Activated T-cell treated with anti-CD3 and anti-CD28 coated beads, Interleukin-2, amount 50 U/mL, for 24 hours (primary cell): Measurements from ENCODE around the gene SYT11.
"Not testable (repeated sequence)": the region's sequence is repeated elsewhere in the genome, so short reads cannot be mapped to it uniquely, and the experiment has no call there.

Experiments used
- DNase-seq: peaks from one replicate; pipeline ENCODE4 v3.0.0-alpha.2; 2020
- H3K27ac Mint-ChIP-seq: 2 replicates; pipeline ENCODE4 v1.8.0; 2020; ENCODE audit warnings: mild to moderate bottlenecking, mixed read lengths
- H3K27me3 Mint-ChIP-seq: 2 replicates; pipeline ENCODE4 v1.8.0; 2020; ENCODE audit warnings: mixed read lengths
- H3K36me3 Mint-ChIP-seq: 2 replicates; pipeline ENCODE4 v1.8.0; 2020; ENCODE audit warnings: low read depth, mixed read lengths
- H3K4me1 Mint-ChIP-seq: 2 replicates; pipeline ENCODE4 v1.8.0; 2020; ENCODE audit warnings: low read depth, mixed read lengths
- H3K4me3 Mint-ChIP-seq: 2 replicates; pipeline ENCODE4 v1.8.0; 2020; ENCODE audit warnings: mild to moderate bottlenecking, moderate library complexity, mixed read lengths
- H3K9me3 Mint-ChIP-seq: 2 replicates; pipeline ENCODE4 v1.8.0; 2020; ENCODE audit warnings: mixed read lengths

Gene SYT11

GRCh38 chr1:155880950-155881349 is 21.6 kb downstream of the SYT11 start:
- H3K27ac Mint-ChIP-seq, result no peak overlapping the region
- H3K9me3 Mint-ChIP-seq, result no peaks in the 10 kb centered on the region
- no peaks in the 10 kb centered on the region for H3K4me1 Mint-ChIP-seq
- no peak for DNase-seq
- peaks cover 2% of the 10 kb centered on the region for H3K36me3 Mint-ChIP-seq
- no peak overlapping the region for H3K4me3 Mint-ChIP-seq
- no peaks in the 10 kb centered on the region for H3K27me3 Mint-ChIP-seq

GRCh38 chr1:155882235-155882634 is 22.9 kb downstream of the SYT11 start:
- no peaks in the 10 kb centered on the region for H3K27me3 Mint-ChIP-seq
- no peaks in the 10 kb centered on the region for H3K4me1 Mint-ChIP-seq
- peaks cover 2% of the 10 kb centered on the region for H3K36me3 Mint-ChIP-seq
- no peak overlapping the region for H3K27ac Mint-ChIP-seq
- H3K4me3 Mint-ChIP-seq, result no peak overlapping the region
- no peaks in the 10 kb centered on the region for H3K9me3 Mint-ChIP-seq
- no peak for DNase-seq

GRCh38 chr1:155882766-155883165 is 23.4 kb downstream of the SYT11 start:
- Mint-ChIP-seq H3K4me3 (no peak overlapping the region), H3K27me3 (no peaks in the 10 kb centered on the region), H3K9me3 (no peaks in the 10 kb centered on the region), H3K27ac (no peak overlapping the region), H3K4me1 (no peaks in the 10 kb centered on the region), H3K36me3 (peaks cover 2% of the 10 kb centered on the region)
- DNase-seq, result no peak

GRCh38 chr1:155884031-155884960 is 24.9 kb downstream of the SYT11 start:
- H3K4me3 Mint-ChIP-seq, result no peak overlapping the region
- no peak overlapping the region for H3K27ac Mint-ChIP-seq
- no peaks in the 10 kb centered on the region for H3K4me1 Mint-ChIP-seq
- H3K9me3 Mint-ChIP-seq, result no peaks in the 10 kb centered on the region
- H3K27me3 Mint-ChIP-seq, result no peaks in the 10 kb centered on the region
- H3K36me3 Mint-ChIP-seq, result peaks cover 2% of the 10 kb centered on the region
- no peak for DNase-seq

- Mint-ChIP-seq H3K4me1 (no peaks in the 10 kb centered on the region), H3K4me3 (no peak overlapping the region), H3K9me3 (no peaks in the 10 kb centered on the region), H3K27me3 (no peaks in the 10 kb centered on the region), H3K36me3 (peaks cover 2% of the 10 kb centered on the region), H3K27ac (no peak overlapping the region)
- no peak for DNase-seq
Measured at GRCh38 chr1:155884982-155885381, 25.6 kb downstream of the SYT11 start.

GRCh38 chr1:155888481-155888880 is 29.1 kb downstream of the SYT11 start:
- Mint-ChIP-seq H3K4me3 (no peak overlapping the region), H3K4me1 (peaks cover 8% of the 10 kb centered on the region), H3K27me3 (no peaks in the 10 kb centered on the region), H3K36me3 (no peaks in the 10 kb centered on the region), H3K9me3 (no peaks in the 10 kb centered on the region), H3K27ac (no peak overlapping the region)
- DNase-seq, result no peak

GRCh38 chr1:155889566-155889965 is 30.2 kb downstream of the SYT11 start:
- DNase-seq, result no peak
- Mint-ChIP-seq H3K9me3 (no peaks in the 10 kb centered on the region), H3K27ac (no peak overlapping the region), H3K4me1 (peaks cover 15% of the 10 kb centered on the region), H3K4me3 (no peak overlapping the region), H3K36me3 (no peaks in the 10 kb centered on the region), H3K27me3 (no peaks in the 10 kb centered on the region)

GRCh38 chr1:155890251-155890650 is 30.9 kb downstream of the SYT11 start:
- Mint-ChIP-seq H3K4me1 (peaks cover 15% of the 10 kb centered on the region), H3K4me3 (no peak overlapping the region), H3K27ac (no peak overlapping the region), H3K9me3 (no peaks in the 10 kb centered on the region), H3K36me3 (peaks cover under 1% of the 10 kb centered on the region), H3K27me3 (no peaks in the 10 kb centered on the region)
- no peak for DNase-seq

GRCh38 chr1:155892796-155893195 is 33.4 kb downstream of the SYT11 start:
- Mint-ChIP-seq H3K27ac (peak overlapping the region; percentile 76), H3K9me3 (no peaks in the 10 kb centered on the region), H3K27me3 (no peaks in the 10 kb centered on the region), H3K36me3 (peaks cover 18% of the 10 kb centered on the region), H3K4me1 (peaks cover 16% of the 10 kb centered on the region), H3K4me3 (no peak overlapping the region)
- no peak for DNase-seq

- Mint-ChIP-seq H3K27ac (peak overlapping the region; percentile 76), H3K4me1 (peaks cover 18% of the 10 kb centered on the region), H3K4me3 (no peak overlapping the region), H3K27me3 (no peaks in the 10 kb centered on the region), H3K9me3 (no peaks in the 10 kb centered on the region), H3K36me3 (peaks cover 24% of the 10 kb centered on the region)
- no peak for DNase-seq
Measured at GRCh38 chr1:155893389-155894142, 34.2 kb downstream of the SYT11 start.

GRCh38 chr1:155895617-155896016 is 36.2 kb downstream of the SYT11 start:
- H3K27me3 Mint-ChIP-seq, H3K4me3 Mint-ChIP-seq, H3K9me3 Mint-ChIP-seq, DNase-seq, H3K27ac Mint-ChIP-seq: not testable (repeated sequence)
- Mint-ChIP-seq H3K36me3 (peaks cover 44% of the 10 kb centered on the region), H3K4me1 (peaks cover 18% of the 10 kb centered on the region)

- not testable (repeated sequence) for H3K9me3 Mint-ChIP-seq, H3K27me3 Mint-ChIP-seq, DNase-seq, H3K4me3 Mint-ChIP-seq
- Mint-ChIP-seq H3K36me3 (peaks cover 52% of the 10 kb centered on the region), H3K27ac (peak overlapping the region; percentile 14), H3K4me1 (peaks cover 18% of the 10 kb centered on the region)
Measured at GRCh38 chr1:155896476-155896875, 37.1 kb downstream of the SYT11 start.

- no peak overlapping the region for H3K4me3 Mint-ChIP-seq
- peaks cover 17% of the 10 kb centered on the region for H3K4me1 Mint-ChIP-seq
- peak overlapping the region; percentile 56 for H3K27ac Mint-ChIP-seq
- peaks cover 58% of the 10 kb centered on the region for H3K36me3 Mint-ChIP-seq
- no peak for DNase-seq
- H3K9me3 Mint-ChIP-seq, result no peaks in the 10 kb centered on the region
- H3K27me3 Mint-ChIP-seq, result no peaks in the 10 kb centered on the region
Measured at GRCh38 chr1:155897746-155898145, 38.4 kb downstream of the SYT11 start.

GRCh38 chr1:155898888-155899287 is 39.5 kb downstream of the SYT11 start:
- Mint-ChIP-seq H3K36me3 (peaks cover 69% of the 10 kb centered on the region), H3K4me1 (peaks cover 5% of the 10 kb centered on the region), H3K9me3 (no peaks in the 10 kb centered on the region), H3K4me3 (no peak overlapping the region), H3K27me3 (no peaks in the 10 kb centered on the region), H3K27ac (no peak overlapping the region)
- no peak for DNase-seq

- Mint-ChIP-seq H3K36me3 (peaks cover 76% of the 10 kb centered on the region), H3K4me3 (no peak overlapping the region), H3K27me3 (no peaks in the 10 kb centered on the region), H3K4me1 (peaks cover 3% of the 10 kb centered on the region), H3K9me3 (no peaks in the 10 kb centered on the region), H3K27ac (no peak overlapping the region)
- DNase-seq, result no peak
Measured at GRCh38 chr1:155899683-155900082, 40.3 kb downstream of the SYT11 start.
